HG03175 (cell line): ENCODE measurements around the gene CAMSAP3.

ENCODE experiments used
- ATAC-seq: cut with Tn5 transposase; IDR thresholded peaks from one replicate; pipeline ENCODE4 v1.9.1; 2021; ENCODE audit warnings: mild to moderate bottlenecking, moderate library complexity; ENCODE audit not compliant: unreplicated experiment

The CAMSAP3 gene, protein sequence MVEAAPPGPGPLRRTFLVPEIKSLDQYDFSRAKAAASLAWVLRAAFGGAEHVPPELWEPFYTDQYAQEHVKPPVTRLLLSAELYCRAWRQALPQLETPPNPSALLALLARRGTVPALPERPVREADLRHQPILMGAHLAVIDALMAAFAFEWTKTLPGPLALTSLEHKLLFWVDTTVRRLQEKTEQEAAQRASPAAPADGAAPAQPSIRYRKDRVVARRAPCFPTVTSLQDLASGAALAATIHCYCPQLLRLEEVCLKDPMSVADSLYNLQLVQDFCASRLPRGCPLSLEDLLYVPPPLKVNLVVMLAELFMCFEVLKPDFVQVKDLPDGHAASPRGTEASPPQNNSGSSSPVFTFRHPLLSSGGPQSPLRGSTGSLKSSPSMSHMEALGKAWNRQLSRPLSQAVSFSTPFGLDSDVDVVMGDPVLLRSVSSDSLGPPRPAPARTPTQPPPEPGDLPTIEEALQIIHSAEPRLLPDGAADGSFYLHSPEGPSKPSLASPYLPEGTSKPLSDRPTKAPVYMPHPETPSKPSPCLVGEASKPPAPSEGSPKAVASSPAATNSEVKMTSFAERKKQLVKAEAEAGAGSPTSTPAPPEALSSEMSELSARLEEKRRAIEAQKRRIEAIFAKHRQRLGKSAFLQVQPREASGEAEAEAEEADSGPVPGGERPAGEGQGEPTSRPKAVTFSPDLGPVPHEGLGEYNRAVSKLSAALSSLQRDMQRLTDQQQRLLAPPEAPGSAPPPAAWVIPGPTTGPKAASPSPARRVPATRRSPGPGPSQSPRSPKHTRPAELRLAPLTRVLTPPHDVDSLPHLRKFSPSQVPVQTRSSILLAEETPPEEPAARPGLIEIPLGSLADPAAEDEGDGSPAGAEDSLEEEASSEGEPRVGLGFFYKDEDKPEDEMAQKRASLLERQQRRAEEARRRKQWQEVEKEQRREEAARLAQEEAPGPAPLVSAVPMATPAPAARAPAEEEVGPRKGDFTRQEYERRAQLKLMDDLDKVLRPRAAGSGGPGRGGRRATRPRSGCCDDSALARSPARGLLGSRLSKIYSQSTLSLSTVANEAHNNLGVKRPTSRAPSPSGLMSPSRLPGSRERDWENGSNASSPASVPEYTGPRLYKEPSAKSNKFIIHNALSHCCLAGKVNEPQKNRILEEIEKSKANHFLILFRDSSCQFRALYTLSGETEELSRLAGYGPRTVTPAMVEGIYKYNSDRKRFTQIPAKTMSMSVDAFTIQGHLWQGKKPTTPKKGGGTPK

DNA sequence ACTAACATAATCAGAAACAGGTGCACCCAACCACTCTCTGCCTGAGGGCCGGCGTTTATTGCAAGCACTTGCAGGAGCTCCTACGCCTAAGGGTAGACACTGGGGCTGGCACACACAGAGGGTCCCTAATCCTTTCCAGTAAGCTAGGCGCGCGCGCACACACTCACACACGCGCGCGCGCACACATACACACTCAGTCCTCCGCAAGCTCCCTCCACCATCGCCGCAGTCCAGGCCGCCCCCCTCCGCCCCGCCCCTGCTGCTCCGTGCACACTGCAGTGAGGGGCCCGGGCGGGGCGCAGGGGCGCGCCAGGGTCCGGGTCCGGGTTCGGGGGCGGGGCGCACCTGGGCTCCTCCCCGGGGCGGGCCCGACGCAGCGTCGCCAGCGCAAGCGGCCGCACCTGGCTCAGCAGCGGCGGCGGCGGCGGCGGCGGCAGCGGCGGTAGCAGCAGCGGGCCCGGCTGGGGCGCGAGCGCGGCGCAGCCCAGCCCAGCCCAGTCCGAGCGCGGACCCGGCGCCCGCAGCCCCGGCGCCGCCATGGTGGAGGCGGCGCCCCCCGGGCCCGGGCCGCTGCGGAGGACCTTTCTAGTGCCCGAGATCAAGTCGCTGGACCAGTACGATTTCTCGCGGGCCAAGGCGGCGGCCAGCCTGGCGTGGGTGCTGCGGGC is at the start of gene CAMSAP3:
TSS of gene CAMSAP3 (plus strand) at position 398 of the 668 bp plus-strand sequence. CDS start at position 538, 140 bp downstream.
- no peak for ATAC-seq

DNA sequence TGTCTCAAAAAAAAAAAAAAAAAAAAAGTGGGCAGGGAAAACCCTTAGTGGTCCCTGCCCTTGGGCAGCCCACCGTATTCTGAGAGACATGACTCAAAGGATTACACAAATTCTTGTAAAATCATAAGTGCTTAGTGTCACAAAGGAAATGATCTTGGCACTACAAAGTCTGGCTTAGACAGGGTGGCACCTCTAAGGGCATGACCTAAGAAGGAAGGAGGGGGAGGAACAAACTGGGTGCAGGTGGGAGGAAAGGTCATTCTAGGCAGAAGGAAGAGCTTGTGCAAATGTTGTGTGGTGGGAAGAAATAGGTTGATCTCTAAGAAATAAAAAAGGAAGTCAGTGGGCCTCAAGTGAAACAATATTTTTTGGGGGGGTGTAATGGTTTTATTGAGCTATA is 49.8 kb upstream of the CAMSAP3 start:
- no peak for ATAC-seq

DNA sequence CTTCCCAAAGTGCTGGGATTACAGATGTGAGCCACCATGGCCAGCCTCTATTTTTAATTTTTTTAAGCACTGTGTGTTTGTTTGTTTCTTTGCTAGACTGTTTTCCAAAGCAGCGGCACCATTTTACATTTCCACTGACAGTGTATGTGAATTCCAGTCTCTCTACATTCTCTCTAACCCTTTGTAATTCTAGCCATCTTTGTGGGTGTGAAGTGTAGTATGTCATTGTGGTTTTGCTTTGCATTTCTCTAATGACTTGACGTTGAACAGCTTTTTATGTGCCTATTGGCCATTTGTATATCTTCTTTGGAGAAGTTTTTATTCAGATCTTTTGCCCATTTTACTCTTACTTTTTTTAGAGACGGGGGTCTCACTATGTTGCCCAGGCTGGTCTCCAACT is 48.5 kb upstream of the CAMSAP3 start:
- ATAC-seq: no peak

DNA sequence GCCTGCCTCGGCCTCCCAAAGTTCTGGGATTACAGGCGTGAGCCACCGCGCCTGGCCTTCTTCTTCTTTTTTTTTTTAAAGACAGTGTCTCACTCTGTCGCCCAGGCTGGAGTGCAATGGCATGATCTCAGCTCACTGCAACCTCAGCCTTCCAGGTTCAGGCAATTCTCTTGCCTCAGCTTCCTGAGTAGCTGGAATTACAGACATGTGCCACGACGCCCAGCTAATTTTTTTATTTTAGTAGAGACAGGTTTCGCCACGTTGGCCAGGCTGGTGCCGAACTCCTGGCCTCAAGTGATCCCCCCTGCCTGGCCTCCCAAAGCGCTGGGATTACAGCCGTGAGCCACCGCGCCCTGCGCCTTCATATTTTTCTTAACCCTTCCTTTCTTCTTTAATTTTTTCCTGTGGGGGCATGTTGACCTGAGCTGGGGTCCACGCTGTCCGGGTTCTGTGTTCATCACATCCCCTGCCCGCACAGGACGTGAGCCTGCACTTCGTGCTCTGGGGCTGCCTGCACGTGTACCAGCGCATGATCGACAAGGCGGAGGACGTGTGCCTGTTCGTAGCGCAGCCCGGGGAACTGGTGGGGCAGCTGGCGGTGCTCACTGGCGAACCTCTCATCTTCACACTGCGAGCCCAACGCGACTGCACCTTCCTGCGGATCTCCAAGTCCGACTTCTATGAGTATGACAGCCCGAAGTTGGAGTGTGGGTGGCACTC is 46.1 kb upstream of the CAMSAP3 start:
- no peak for ATAC-seq

DNA sequence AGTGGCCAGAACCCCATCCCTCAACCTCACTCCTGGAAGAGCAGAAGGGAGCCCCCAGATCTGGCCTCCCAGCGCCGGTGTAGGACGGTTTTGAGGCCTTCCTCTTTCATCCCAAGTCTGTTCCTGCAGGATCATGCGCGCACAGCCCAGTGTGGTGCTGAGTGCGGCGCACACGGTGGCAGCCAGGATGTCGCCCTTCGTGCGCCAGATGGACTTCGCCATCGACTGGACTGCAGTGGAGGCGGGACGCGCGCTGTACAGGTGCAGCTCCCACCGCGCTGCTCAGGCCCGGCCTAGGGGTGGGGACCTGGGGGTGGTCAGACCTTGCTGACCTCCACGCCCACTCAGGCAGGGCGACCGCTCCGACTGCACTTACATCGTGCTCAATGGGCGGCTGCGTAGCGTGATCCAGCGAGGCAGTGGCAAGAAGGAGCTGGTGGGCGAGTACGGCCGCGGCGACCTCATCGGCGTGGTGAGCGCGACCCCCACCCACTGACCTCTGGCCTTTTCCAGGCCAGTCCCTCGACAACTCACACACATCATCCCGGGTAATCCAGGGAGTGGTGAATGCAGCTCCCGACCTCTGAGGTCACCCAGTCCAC is 45.4 kb upstream of the CAMSAP3 start:
- ATAC-seq: no peak

DNA sequence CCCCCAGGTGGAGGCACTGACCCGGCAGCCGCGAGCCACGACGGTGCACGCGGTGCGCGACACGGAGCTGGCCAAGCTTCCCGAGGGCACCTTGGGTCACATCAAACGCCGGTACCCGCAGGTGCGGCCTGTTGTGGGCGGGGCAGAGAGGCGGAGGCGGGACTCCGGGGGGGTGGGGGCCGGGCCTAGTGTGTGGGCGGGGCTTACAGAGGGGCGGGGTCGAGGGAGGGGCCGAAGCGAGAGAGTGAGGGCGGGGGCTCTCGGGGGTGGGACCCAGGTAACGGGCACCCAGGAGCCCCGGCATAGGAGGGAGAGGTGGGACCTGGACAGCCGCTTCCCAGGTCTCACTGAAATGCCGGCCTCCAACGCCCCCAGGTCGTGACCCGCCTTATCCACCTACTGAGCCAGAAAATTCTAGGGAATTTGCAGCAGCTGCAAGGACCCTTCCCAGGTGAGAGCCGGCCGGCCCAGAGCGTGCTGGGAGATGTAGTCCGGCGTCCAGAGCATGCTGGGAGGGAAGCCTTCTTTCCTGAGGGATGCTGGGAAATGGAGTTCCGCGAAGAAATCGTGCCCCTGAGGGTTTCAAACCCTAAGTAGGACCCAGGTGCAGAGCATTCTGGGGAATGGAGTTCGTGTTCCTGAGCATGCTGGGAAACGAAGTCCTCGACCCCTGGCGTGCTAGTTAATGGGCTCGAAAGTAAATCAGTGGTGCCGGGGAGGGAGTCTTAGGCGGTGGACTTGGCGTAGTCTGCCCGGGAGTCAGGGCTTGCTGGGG is 44.5 kb upstream of the CAMSAP3 start:
- ATAC-seq: no peak

DNA sequence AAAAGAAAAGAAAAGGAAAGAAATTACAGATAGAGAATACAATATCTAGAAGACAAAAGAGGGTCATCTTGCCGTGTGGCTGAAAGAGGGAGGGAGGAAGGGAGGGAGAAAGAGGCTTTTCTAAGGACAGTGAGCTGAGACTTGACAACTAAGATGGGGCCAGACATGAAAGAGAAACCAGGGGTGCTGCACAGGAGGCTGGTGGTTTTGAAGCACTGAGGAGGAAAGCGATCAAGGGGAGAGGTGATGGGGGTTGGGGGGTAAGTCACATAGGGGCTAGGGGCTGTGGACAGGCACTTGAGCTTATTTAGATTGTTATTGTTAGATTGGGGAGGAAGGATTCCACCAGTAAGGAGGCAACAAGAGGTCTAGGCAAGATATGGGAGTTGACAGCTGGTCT is 42.9 kb upstream of the CAMSAP3 start:
- no peak for ATAC-seq

DNA sequence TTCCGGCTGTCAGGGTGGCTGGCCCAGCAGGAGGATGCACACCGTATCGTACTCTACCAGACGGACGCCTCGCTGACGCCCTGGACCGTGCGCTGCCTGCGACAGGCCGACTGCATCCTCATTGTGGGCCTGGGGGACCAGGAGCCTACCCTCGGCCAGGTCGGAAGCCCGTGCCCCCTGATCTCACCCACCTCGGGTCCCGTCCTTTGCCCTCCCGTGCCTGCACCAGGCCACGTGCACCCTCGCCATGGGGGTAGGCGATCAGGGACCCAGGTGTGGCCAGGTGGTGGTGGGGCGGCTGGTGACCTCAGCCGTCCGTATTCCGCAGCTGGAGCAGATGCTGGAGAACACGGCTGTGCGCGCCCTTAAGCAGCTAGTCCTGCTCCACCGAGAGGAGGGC is 41.1 kb upstream of the CAMSAP3 start:
- ATAC-seq: no peak

DNA sequence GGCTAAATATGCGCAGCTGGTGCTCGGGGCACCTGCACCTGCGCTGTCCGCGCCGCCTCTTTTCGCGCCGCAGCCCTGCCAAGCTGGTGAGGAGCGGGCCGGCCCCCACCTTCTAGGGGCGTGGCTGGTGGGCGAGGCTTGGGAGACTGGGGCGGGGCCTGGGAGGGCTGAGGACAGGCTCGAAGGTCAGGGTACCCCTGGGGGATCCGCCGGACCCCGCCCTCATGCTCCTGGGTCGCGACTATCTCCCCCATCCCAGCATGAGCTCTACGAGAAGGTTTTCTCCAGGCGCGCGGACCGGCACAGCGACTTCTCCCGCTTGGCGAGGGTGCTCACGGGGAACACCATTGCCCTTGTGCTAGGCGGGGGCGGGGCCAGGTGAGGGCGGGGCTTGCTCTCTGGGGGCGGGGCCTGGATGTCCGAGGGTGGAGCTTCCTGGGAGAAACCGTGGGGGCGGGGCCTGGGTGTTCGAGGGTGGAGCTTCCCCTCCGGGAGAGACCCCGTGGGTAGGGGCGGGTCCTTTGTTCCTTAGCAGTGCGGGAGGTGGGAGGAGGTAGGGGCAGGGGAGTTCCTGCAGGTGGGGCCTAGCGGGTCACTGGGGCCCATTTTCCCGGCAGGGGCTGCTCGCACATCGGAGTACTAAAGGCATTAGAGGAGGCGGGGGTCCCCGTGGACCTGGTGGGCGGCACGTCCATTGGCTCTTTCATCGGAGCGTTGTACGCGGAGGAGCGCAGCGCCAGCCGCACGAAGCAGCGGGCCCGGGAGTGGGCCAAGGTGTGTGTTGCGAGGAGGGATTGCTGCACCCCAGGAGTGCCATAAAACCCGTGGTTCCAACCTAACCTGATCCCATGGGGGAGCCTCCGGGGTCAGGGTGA is 40.4 kb upstream of the CAMSAP3 start:
- no peak for ATAC-seq

DNA sequence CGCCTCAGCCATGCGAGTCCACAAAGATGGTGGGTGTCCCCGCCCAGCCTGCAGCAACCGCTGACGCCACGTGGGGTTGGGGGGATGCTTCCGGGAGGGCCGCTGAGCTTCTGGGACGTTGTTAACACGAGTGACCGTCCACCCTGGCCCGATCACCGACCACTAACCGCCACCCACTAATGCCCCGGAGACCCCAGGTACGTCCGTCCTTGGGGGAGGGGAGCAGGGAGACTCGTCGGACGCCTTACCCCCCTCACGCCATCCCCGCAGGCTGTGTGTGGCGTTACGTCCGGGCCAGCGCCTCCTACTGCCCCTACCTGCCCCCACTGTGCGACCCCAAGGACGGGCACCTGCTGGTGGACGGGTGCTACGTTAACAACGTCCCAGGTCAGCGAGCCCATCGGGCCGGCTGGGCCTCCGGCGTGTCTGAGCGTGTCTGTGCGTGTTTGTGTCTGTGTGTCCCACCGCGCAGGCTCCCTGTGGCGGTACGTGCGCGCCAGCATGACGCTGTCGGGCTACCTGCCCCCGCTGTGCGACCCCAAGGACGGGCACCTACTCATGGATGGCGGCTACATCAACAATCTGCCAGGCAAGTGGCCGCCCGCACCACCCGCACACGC is 38.9 kb upstream of the CAMSAP3 start:
- no peak for ATAC-seq

DNA sequence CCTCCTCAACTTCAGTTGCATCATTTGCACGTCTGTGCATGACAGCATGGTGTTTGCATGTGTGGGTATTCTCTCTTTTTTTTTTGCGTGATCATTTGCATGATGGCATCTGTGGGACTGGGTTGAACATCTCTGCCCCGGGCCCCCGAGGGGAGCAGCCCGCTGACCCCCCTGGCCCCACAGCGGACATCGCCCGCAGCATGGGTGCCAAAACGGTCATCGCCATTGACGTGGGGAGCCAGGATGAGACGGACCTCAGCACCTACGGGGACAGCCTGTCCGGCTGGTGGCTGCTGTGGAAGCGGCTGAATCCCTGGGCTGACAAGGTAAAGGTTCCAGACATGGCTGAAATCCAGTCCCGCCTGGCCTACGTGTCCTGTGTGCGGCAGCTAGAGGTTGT is 37.0 kb upstream of the CAMSAP3 start:
- no peak for ATAC-seq

DNA sequence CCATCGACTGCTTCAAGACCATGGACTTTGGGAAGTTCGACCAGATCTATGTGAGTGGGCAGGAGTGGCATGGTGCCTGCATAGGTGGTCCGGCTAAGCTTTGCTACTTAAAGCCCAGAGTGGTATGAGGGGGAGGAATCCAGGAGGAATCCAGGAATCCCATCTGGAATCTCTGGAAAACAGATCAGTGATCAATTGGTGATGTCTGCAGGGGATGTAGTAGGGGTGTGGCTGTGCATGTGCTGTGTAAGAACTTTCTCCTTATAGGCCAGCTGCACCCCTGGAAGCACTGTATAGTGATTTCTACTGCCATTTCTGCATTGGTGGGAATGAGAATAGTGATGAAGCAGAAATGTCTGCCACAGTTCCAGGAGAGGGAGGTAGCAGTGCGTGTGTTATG is 36.6 kb upstream of the CAMSAP3 start:
- no peak for ATAC-seq

DNA sequence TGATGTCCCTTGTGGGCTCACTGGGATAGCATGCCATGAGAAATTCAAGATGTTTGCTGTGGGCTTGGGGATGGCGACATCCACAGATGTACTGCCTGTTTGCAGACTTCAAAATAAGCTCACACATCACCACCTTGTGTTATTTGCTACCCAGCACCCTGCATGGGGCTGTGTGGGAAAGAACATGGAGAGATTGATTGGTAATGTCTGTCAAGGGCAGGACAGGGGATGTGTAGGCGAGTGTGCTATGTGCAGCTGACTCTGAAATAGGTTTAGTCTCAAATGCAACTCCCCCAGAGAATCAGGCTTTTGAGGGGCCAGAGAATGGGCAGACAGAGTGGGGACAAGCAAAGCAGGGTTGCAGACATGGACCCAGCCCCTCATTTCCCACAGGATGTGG is 35.4 kb upstream of the CAMSAP3 start:
- ATAC-seq: no peak

DNA sequence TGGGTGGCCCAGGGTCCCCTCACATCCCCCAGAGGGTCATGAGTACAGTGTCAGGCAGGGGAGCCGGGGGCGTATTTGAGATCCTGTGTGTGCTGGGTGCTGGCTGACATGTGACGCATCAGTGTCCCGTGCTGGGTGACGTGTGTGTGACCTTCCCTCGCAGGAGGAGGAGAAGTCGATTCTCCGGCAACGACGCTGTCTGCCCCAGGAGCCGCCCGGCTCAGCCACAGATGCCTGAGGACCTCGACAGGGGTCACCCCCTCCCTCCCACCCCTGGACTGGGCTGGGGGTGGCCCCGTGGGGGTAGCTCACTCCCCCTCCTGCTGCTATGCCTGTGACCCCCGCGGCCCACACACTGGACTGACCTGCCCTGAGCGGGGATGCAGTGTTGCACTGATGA is 34.3 kb upstream of the CAMSAP3 start:
- no peak for ATAC-seq

DNA sequence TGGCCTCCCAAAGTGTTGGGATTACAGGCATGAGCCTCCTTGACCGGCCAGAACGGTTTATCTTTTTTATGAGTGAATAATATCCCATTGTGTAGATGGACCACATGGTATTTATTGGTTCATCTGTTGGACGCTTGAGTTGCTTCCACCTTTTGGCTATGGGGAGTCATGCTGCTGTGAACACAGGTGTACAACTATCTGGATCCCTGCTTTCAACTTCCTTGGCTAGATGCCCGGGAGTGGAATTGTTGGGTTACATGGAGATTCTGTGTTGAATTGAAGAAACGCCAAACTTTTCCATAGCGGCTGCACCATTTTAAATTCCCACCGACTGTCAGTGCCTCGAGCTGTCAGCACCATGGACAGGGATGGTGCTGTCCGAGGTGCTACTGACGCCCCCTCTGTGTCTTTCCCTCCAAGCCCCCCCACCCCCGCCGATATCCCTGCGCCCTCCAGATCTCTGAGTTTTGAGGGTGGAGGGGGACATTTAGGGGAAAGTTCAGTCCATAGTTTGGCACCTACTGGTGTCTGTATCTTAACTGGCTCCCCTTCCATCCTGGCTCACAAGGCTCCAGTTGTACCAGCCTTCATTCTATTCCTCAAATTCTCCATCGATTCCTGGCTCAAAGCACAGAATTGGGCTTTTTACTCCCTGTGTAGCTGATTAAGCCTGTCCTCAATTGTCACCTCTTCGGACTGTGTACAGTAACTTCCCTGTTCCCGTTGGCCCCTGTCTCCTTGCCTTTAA is 32.8 kb upstream of the CAMSAP3 start:
- no peak for ATAC-seq

DNA sequence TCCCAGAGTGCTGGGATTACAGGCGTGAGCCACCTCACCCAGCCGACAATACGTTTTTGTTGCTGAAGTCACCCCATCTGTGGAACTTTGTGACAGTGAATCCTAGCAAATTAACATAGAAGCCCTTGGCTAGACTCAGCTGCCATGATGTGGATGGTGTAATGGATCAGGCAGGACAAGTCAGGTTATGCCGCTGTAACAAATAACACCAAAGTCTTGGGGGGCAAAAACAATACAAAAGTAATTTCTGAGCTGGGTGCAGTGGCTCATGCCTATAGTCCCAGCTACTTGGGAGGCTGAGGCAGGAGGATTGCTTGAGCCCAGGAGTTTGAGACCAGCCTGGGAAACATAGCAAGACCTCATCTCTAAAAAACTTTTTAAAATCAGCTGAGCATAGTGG is 30.8 kb upstream of the CAMSAP3 start:
- ATAC-seq: no peak

DNA sequence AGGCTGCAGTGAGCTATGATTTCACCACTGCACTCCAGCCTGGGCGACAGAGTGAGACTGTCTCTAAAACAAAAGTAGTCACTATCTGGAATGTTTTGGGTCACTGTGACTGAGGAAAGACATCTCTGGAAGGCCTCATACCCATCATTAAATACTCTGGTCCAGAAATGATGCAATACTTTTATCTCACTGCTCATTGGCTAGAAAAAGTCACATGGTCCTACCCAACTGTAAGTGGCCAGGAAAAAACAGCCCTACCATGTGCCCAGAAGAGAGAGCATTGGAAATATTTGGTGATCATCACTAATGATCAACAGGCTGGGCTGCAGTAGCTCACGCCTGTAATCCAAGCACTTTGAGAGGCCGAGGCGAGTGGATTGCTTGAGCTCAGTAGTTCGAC is 30.3 kb upstream of the CAMSAP3 start:
- ATAC-seq: no peak
